HCT116 (cell line): ENCODE results near the gene DENND1A. TPM values are rescaled to one million over a fixed set of nuclear protein-coding genes. Genes with fewer than 3 reads are reported as not detected.

Experiments
- ATAC-seq: fragments of 200-7000 bp; cut with Tn5 transposase; 2 replicates; pipeline ENCODE4 v1.9.1; 2020; ENCODE audit warnings: mild to moderate bottlenecking, moderate library complexity
- BruUV-seq: library from RNA; stranded (reverse); fragments of 400-500 nt; replicated peaks from 2 replicates; lab custom pipeline; 2021; lab: Mats Ljungman, UMichigan
- CTCF ChIA-PET: fragments of 300-600 bp; sonication (Branson Sonifier 250); formaldehyde crosslinking; loops from one replicate; lab custom pipeline; 2021; ENCODE audit warnings: antibody characterized with exemption; lab: Charles Lee
- POLR2A ChIA-PET: fragments of 300-600, 350-600 bp; sonication (Branson Sonifier 250); formaldehyde crosslinking; loops from one replicate; lab custom pipeline; 2021; ENCODE audit warnings: antibody characterized with exemption; lab: Charles Lee
- RAD21 ChIA-PET, 2 experiments: fragments of 300-600 bp; sonication (Branson Sonifier 250); formaldehyde crosslinking; loops; one replicate each; lab custom pipeline; 2023; ENCODE audit warnings: low total read pairs in 2 of 2; ENCODE audit not compliant: uncharacterized antibody in 2 of 2, unreplicated experiment in 2 of 2, low non-redundant PET in 1 of 2; lab: Charles Lee
- DNase-seq: peaks from one replicate; pipeline ENCODE4 v3.0.0-alpha.2; 2010; ENCODE audit warnings: low read depth, low spot score
- H2AFZ ChIP-seq: fragments of 200-600 bp; shearing (Covaris generic), sonication (generic); 2 replicates; pipeline ENCODE4 v1.6.1; 2017; ENCODE audit warnings: low read depth, mixed run types, mixed read lengths, antibody characterized with exemption, low read length; ENCODE audit not compliant: poor library complexity, severe bottlenecking
- H3K27ac ChIP-seq: 2 replicates; pipeline ENCODE4 v1.5.1; 2012; ENCODE audit warnings: low read depth, low read length
- H3K27me3 ChIP-seq: fragments of 200-600 bp; sonication (generic); 2 replicates; pipeline ENCODE4 v1.6.1; 2016; ENCODE audit warnings: mixed run types, low read length, mixed read lengths; ENCODE audit not compliant: insufficient read depth
- H3K36me3 ChIP-seq, 2 experiments: fragments of 200-500 bp in 1 of 2; fragments of 200-600 bp in 1 of 2; sonication (Bioruptor generic) in 1 of 2; sonication (generic) in 1 of 2; 2 replicates each; pipeline versions ENCODE4 v1.5.1 to v1.6.1; 2014 to 2016; ENCODE audit warnings: low read length in 2 of 2, inconsistent platforms in 1 of 2, mixed read lengths in 1 of 2, mixed run types in 1 of 2; ENCODE audit not compliant: insufficient read depth in 2 of 2, control insufficient read depth in 1 of 2
- H3K4me1 ChIP-seq, 2 experiments: fragments of 200-600 bp in 1 of 2; sonication (generic) in 1 of 2; 2 replicates each; pipeline versions ENCODE4 v1.5.1 to v1.6.1; 2012 to 2017; ENCODE audit warnings: low read length in 2 of 2, inconsistent platforms in 1 of 2, mild to moderate bottlenecking in 1 of 2, mixed read lengths in 1 of 2, mixed run types in 1 of 2, moderate library complexity in 1 of 2; ENCODE audit not compliant: insufficient read depth in 2 of 2, control insufficient read depth in 1 of 2
- H3K4me2 ChIP-seq: fragments of 200-600 bp; sonication (generic); 2 replicates; pipeline ENCODE4 v1.6.1; 2017; ENCODE audit warnings: mixed run types, low read length, mixed read lengths
- H3K4me3 ChIP-seq, 2 experiments: fragments of 200-600 bp in 1 of 2; sonication (generic) in 1 of 2; replicated peaks in 1 of 2; 2 replicates each; pipeline ENCODE4 v1.5.1; 2011 to 2016; ENCODE audit warnings: low read length in 2 of 2, control low read depth in 1 of 2, low read depth in 1 of 2, mild to moderate bottlenecking in 1 of 2, mixed read lengths in 1 of 2, mixed run types in 1 of 2
- H3K79me2 ChIP-seq: fragments of 200-600 bp; sonication (generic); 2 replicates; pipeline ENCODE4 v1.6.1; 2017; ENCODE audit warnings: mild to moderate bottlenecking, mixed run types, low read length, moderate library complexity, mixed read lengths; ENCODE audit not compliant: insufficient read depth
- H3K9ac ChIP-seq: fragments of 200-600 bp; sonication (generic); 2 replicates; pipeline ENCODE4 v1.6.1; 2016; ENCODE audit warnings: low read length, mixed read lengths
- H3K9me2 ChIP-seq: fragments of 200-600 bp; sonication (generic), shearing (Covaris generic); 2 replicates; pipeline ENCODE4 v1.6.1; 2017; ENCODE audit warnings: mixed run types, mild to moderate bottlenecking, moderate library complexity; ENCODE audit not compliant: insufficient read depth
- H3K9me3 ChIP-seq, 2 experiments: fragments of 200-500 bp in 1 of 2; fragments of 200-600 bp in 1 of 2; sonication (Bioruptor generic) in 1 of 2; sonication (generic) in 1 of 2; 2 replicates each; pipeline ENCODE4 v1.6.1; 2014 to 2017; ENCODE audit warnings: low read length in 2 of 2, mixed read lengths in 2 of 2, inconsistent platforms in 1 of 2, low read depth in 1 of 2, mild to moderate bottlenecking in 1 of 2, mixed run types in 1 of 2, moderate library complexity in 1 of 2; ENCODE audit not compliant: control insufficient read depth in 1 of 2, insufficient read depth in 1 of 2
- H4K20me1 ChIP-seq: fragments of 200-600 bp; sonication (generic), shearing (Covaris generic); 2 replicates; pipeline ENCODE4 v1.6.1; 2017; ENCODE audit warnings: mixed run types, mild to moderate bottlenecking, moderate library complexity; ENCODE audit not compliant: insufficient read depth
- ATF3 ChIP-seq: IDR thresholded peaks from 2 replicates; pipeline ENCODE4 v1.6.1; 2012
- CBX3 ChIP-seq: IDR thresholded peaks from 2 replicates; pipeline ENCODE4 v1.6.1; 2012; ENCODE audit warnings: low read depth
- CEBPB ChIP-seq: IDR thresholded peaks from 2 replicates; pipeline ENCODE4 v1.6.1; 2012; ENCODE audit warnings: low read depth
- CTCF ChIP-seq, 3 experiments: fragments of 200-600 bp in 1 of 3; sonication (generic) in 1 of 3; IDR thresholded peaks in 2 of 3; conservative IDR thresholded peaks in 1 of 3; 2 replicates each; pipeline ENCODE4 v1.5.1; 2012 to 2017; ENCODE audit warnings: low read depth in 2 of 3, low read length in 2 of 3, antibody characterized with exemption in 1 of 3, borderline replicate concordance in 1 of 3, control low read depth in 1 of 3, mild to moderate bottlenecking in 1 of 3, mixed read lengths in 1 of 3, mixed run types in 1 of 3, moderate library complexity in 1 of 3; ENCODE audit not compliant: insufficient read depth in 1 of 3
- EGR1 ChIP-seq: IDR thresholded peaks from 2 replicates; pipeline ENCODE4 v1.6.1; 2012; ENCODE audit warnings: low read depth
- ELF1 ChIP-seq: IDR thresholded peaks from 2 replicates; pipeline ENCODE4 v1.6.1; 2012; ENCODE audit warnings: low read depth, borderline replicate concordance
- EZH2 ChIP-seq: fragments of 200-600 bp; sonication (generic); IDR thresholded peaks from 2 replicates; pipeline ENCODE4 v1.6.1; 2017; ENCODE audit warnings: antibody characterized with exemption, mixed run types
- FOSL1 ChIP-seq: IDR thresholded peaks from 2 replicates; pipeline ENCODE4 v1.6.1; 2012; ENCODE audit warnings: low read depth
- JUND ChIP-seq: IDR thresholded peaks from 2 replicates; pipeline ENCODE4 v1.6.1; 2012
- SP1 ChIP-seq: IDR thresholded peaks from 2 replicates; pipeline ENCODE4 v1.6.1; 2012; ENCODE audit warnings: low read depth
- TCF7L2 ChIP-seq: IDR thresholded peaks from 2 replicates; pipeline ENCODE4 v1.7.0; 2011; ENCODE audit warnings: borderline replicate concordance, inconsistent platforms; ENCODE audit not compliant: insufficient read depth, insufficient read length; ENCODE audit errors: extremely low read depth
- YY1 ChIP-seq: IDR thresholded peaks from 2 replicates; pipeline ENCODE4 v1.6.1; 2011; ENCODE audit warnings: low read length, low read depth, moderate library complexity, mild to moderate bottlenecking; ENCODE audit not compliant: insufficient replicate concordance; ENCODE audit errors: extremely low read depth
- ZBTB33 ChIP-seq: IDR thresholded peaks from 2 replicates; pipeline ENCODE4 v1.6.1; 2011; ENCODE audit warnings: mild to moderate bottlenecking, low read length, moderate library complexity; ENCODE audit not compliant: insufficient replicate concordance; ENCODE audit errors: extremely low read depth
- ZFX ChIP-seq: fragments of 450-650 bp; IDR thresholded peaks from 2 replicates; pipeline ENCODE4 v1.6.1; 2017
- ZNF274 ChIP-seq: fragments of 200-500 bp; sonication (Bioruptor generic); IDR thresholded peaks from 2 replicates; pipeline ENCODE4 v1.6.1; 2014; ENCODE audit warnings: mild to moderate bottlenecking, low read depth, low read length, inconsistent platforms
- intact Hi-C: fragments of 100-400 bp; cut with micrococcal nuclease; formaldehyde crosslinking; loops from 2 replicates; pipeline ENCODE4 v1.10.0; 2022
- total RNA-seq: library from RNA; stranded (reverse); gene quantifications from one replicate; pipeline ENCODE4 v1.2.1, GENCODE V29; 2021; ENCODE audit not compliant: unreplicated experiment
- TF ChIP-seq, protein P1 (sequence below): IDR thresholded peaks from 2 replicates; pipeline ENCODE4 v1.6.1; 2012
- TF ChIP-seq, protein P2 (sequence below): IDR thresholded peaks from 2 replicates; pipeline ENCODE4 v1.6.1; 2012; ENCODE audit warnings: low read depth

DENND1A gene
- total RNA-seq, 1 experiment from 2014 or later: 33.0 TPM

GRCh38 chr9:123457583-123457982, 472.3 kb downstream of the DENND1A start:
- Histone ChIP-seq H3K4me3 (no peak overlapping the region), H3K9me2 (no peaks in the 10 kb centered on the region), H3K4me1 (no peaks in the 10 kb centered on the region), H3K9ac (no peak overlapping the region), H3K27ac (no peak overlapping the region), H3K9me3 (no peaks in the 10 kb centered on the region), H3K79me2 (no peaks in the 10 kb centered on the region), H2AFZ (no peak overlapping the region), H3K27me3 (no peaks in the 10 kb centered on the region)
- intact Hi-C loops: no loop called here
- BruUV-seq: no TSS peak
- DNase-seq: no peak
- TF ChIP-seq TCF7L2: no peak
- no peak for TF ChIP-seq YY1
- no peak for TF ChIP-seq ZFX
- TF ChIP-seq EGR1: no peak
- no peak for TF ChIP-seq SP1
- no peak for TF ChIP-seq EZH2
- no peak for TF ChIP-seq CEBPB
- TF ChIP-seq FOSL1: no peak
- no peak for TF ChIP-seq JUND
- TF ChIP-seq, protein P1, sequence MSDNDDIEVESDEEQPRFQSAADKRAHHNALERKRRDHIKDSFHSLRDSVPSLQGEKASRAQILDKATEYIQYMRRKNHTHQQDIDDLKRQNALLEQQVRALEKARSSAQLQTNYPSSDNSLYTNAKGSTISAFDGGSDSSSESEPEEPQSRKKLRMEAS: no peak
- TF ChIP-seq ELF1: no peak
- TF ChIP-seq CBX3: no peak
- TF ChIP-seq ZNF274: no peak
- TF ChIP-seq ATF3: no peak
- TF ChIP-seq ZBTB33: no peak
- no peak for TF ChIP-seq CTCF (IDR thresholded peaks at IDR 0.05 in 2 of 3, conservative IDR thresholded peaks at IDR 0.05 in 1 of 3; ENCODE audit: borderline replicate concordance in 1 of 3, insufficient read depth in 1 of 3, low read depth in 2 of 3, low read length in 2 of 3)
- TF ChIP-seq, protein P2, sequence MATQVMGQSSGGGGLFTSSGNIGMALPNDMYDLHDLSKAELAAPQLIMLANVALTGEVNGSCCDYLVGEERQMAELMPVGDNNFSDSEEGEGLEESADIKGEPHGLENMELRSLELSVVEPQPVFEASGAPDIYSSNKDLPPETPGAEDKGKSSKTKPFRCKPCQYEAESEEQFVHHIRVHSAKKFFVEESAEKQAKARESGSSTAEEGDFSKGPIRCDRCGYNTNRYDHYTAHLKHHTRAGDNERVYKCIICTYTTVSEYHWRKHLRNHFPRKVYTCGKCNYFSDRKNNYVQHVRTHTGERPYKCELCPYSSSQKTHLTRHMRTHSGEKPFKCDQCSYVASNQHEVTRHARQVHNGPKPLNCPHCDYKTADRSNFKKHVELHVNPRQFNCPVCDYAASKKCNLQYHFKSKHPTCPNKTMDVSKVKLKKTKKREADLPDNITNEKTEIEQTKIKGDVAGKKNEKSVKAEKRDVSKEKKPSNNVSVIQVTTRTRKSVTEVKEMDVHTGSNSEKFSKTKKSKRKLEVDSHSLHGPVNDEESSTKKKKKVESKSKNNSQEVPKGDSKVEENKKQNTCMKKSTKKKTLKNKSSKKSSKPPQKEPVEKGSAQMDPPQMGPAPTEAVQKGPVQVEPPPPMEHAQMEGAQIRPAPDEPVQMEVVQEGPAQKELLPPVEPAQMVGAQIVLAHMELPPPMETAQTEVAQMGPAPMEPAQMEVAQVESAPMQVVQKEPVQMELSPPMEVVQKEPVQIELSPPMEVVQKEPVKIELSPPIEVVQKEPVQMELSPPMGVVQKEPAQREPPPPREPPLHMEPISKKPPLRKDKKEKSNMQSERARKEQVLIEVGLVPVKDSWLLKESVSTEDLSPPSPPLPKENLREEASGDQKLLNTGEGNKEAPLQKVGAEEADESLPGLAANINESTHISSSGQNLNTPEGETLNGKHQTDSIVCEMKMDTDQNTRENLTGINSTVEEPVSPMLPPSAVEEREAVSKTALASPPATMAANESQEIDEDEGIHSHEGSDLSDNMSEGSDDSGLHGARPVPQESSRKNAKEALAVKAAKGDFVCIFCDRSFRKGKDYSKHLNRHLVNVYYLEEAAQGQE: no peak
- TF ChIP-seq, all 23 proteins: peak for 0
- no peaks in the 10 kb centered on the region for H4K20me1 ChIP-seq
- ChIA-PET RAD21 (no interaction called here), CTCF (no interaction called here), POLR2A (no interaction called here)
- no peak overlapping the region for H3K4me2 ChIP-seq
- no peaks in the 10 kb centered on the region for H3K36me3 ChIP-seq
- ATAC-seq: no peak
